Measurements from ENCODE around the gene MS4A18.

GRCh38 chr11:60756307-60757032 is 31.9 kb downstream of the MS4A18 start, which contains the start of gene MS4A15:
- TF ChIP-seq CTCF (IDR thresholded peaks at IDR 0.05) (peak in 1 of 6 experiments; percentile 15), POLR2A (IDR thresholded peaks at IDR 0.05) (no peak)

Measured in adrenal gland (tissue), 5 donors.